Astrocyte (in vitro differentiated cells and primary cell): ENCODE results near the gene CHCHD3. TPM values are rescaled to one million over a fixed set of nuclear protein-coding genes. Genes with fewer than 3 reads are reported as not detected.

Source experiments
- DNase-seq: peaks from one replicate; pipeline ENCODE4 v3.0.0-alpha.2; 2010; ENCODE audit warnings: low read depth
- FAIRE-seq: peaks from 2 replicates; lab custom pipeline; 2011; peaks lifted over from hg19 to GRCh38; lab: Jason Lieb, UNC
- H2AFZ ChIP-seq: 2 replicates; pipeline ENCODE4 v1.6.0; 2012; ENCODE audit warnings: low read depth, low read length, inconsistent platforms
- H3K27ac ChIP-seq: 2 replicates; pipeline ENCODE4 v1.5.1; 2011; ENCODE audit warnings: low read depth, low read length, inconsistent platforms
- H3K27me3 ChIP-seq: 2 replicates; pipeline ENCODE4 v1.6.0; 2011; ENCODE audit warnings: low read length, inconsistent platforms; ENCODE audit not compliant: insufficient read depth
- H3K36me3 ChIP-seq: 2 replicates; pipeline ENCODE4 v1.5.1; 2011; ENCODE audit warnings: low read length, inconsistent platforms; ENCODE audit not compliant: insufficient read depth
- H3K4me1 ChIP-seq: 2 replicates; pipeline ENCODE4 v1.5.1; 2011; ENCODE audit warnings: low read length, inconsistent platforms; ENCODE audit not compliant: insufficient read depth
- H3K4me2 ChIP-seq: 2 replicates; pipeline ENCODE4 v1.6.0; 2012; ENCODE audit warnings: low read length, inconsistent platforms
- H3K4me3 ChIP-seq: 2 replicates; pipeline ENCODE4 v1.5.1; 2011; ENCODE audit warnings: low read depth, mild to moderate bottlenecking, low read length, inconsistent platforms; ENCODE audit not compliant: insufficient read depth
- H3K79me2 ChIP-seq: 2 replicates; pipeline ENCODE4 v1.6.0; 2012; ENCODE audit warnings: mild to moderate bottlenecking, low read length, inconsistent platforms; ENCODE audit not compliant: insufficient read depth
- H3K9ac ChIP-seq: 2 replicates; pipeline ENCODE4 v1.6.0; 2012; ENCODE audit warnings: mild to moderate bottlenecking, low read length, inconsistent platforms
- H3K9me3 ChIP-seq: 2 replicates; pipeline ENCODE4 v1.5.1; 2012; ENCODE audit warnings: low read depth, mild to moderate bottlenecking, low read length, inconsistent platforms; ENCODE audit not compliant: insufficient read depth
- H4K20me1 ChIP-seq: 2 replicates; pipeline ENCODE4 v1.6.0; 2012; ENCODE audit warnings: low read length, inconsistent platforms; ENCODE audit not compliant: insufficient read depth
- H3K27ac Mint-ChIP-seq: one replicate; pipeline ENCODE4 v1.8.0; 2021; ENCODE audit warnings: mild to moderate bottlenecking, mixed read lengths; ENCODE audit not compliant: unreplicated experiment
- H3K27me3 Mint-ChIP-seq: one replicate; pipeline ENCODE4 v1.8.0; 2021; ENCODE audit warnings: low read depth, mixed read lengths; ENCODE audit not compliant: unreplicated experiment
- H3K36me3 Mint-ChIP-seq: one replicate; pipeline ENCODE4 v1.8.0; 2021; ENCODE audit warnings: low read depth, mixed read lengths; ENCODE audit not compliant: unreplicated experiment
- H3K4me1 Mint-ChIP-seq: one replicate; pipeline ENCODE4 v1.8.0; 2021; ENCODE audit warnings: low read depth, mixed read lengths; ENCODE audit not compliant: unreplicated experiment
- H3K4me3 Mint-ChIP-seq: one replicate; pipeline ENCODE4 v1.8.0; 2021; ENCODE audit warnings: mild to moderate bottlenecking, moderate library complexity, mixed read lengths; ENCODE audit not compliant: unreplicated experiment
- H3K9me3 Mint-ChIP-seq: one replicate; pipeline ENCODE4 v1.8.0; 2021; ENCODE audit warnings: mild to moderate bottlenecking, mixed read lengths; ENCODE audit not compliant: unreplicated experiment
- CTCF ChIP-seq: IDR thresholded peaks from 2 replicates; pipeline ENCODE4 v1.5.1; 2011; ENCODE audit warnings: low read depth, mild to moderate bottlenecking, inconsistent platforms, low read length, moderate library complexity; ENCODE audit not compliant: insufficient read depth
- EZH2 ChIP-seq: IDR thresholded peaks from 2 replicates; pipeline ENCODE4 v1.6.1; 2012; ENCODE audit warnings: mild to moderate bottlenecking, low read length, inconsistent platforms; ENCODE audit not compliant: insufficient read depth
- total RNA-seq: library from RNA; stranded (reverse); gene quantifications from 2 replicates; pipeline ENCODE4 v1.2.1, GENCODE V29; 2021

Gene CHCHD3
- total RNA-seq, 1 donor from 2014 or later: 63.1 TPM

GRCh38 chr7:132857703-132858102 is 224.2 kb downstream of the CHCHD3 start:
- Histone ChIP-seq H3K4me1 (no peaks in the 10 kb centered on the region), H3K9me3 (no peaks in the 10 kb centered on the region), H3K79me2 (no peaks in the 10 kb centered on the region), H4K20me1 (peaks cover 4% of the 10 kb centered on the region), H3K27ac (no peak overlapping the region), H2AFZ (no peak overlapping the region), H3K4me3 (no peak overlapping the region), H3K36me3 (no peaks in the 10 kb centered on the region), H3K9ac (no peak overlapping the region), H3K4me2 (no peak overlapping the region), H3K27me3 (no peaks in the 10 kb centered on the region)
- no peaks in the 10 kb centered on the region for H3K4me1 Mint-ChIP-seq
- no peak for FAIRE-seq
- H3K27me3 Mint-ChIP-seq: no peaks in the 10 kb centered on the region
- no peak overlapping the region for H3K4me3 Mint-ChIP-seq
- peaks cover 3% of the 10 kb centered on the region for H3K36me3 Mint-ChIP-seq
- no peak overlapping the region for H3K27ac Mint-ChIP-seq
- no peak for DNase-seq
- TF ChIP-seq EZH2: no peak
- TF ChIP-seq CTCF: no peak
- H3K9me3 Mint-ChIP-seq: peaks cover 2% of the 10 kb centered on the region

- DNase-seq (no peak), FAIRE-seq (no peak)
- H3K36me3 Mint-ChIP-seq: peaks cover 5% of the 10 kb centered on the region
- peaks cover 2% of the 10 kb centered on the region for H3K9me3 Mint-ChIP-seq
- Histone ChIP-seq H3K27me3 (no peaks in the 10 kb centered on the region), H3K79me2 (no peaks in the 10 kb centered on the region), H3K4me2 (no peak overlapping the region), H3K27ac (no peak overlapping the region), H3K9ac (no peak overlapping the region), H2AFZ (no peak overlapping the region), H4K20me1 (peaks cover 4% of the 10 kb centered on the region), H3K4me1 (no peaks in the 10 kb centered on the region), H3K9me3 (no peaks in the 10 kb centered on the region), H3K4me3 (no peak overlapping the region), H3K36me3 (no peaks in the 10 kb centered on the region)
- H3K27me3 Mint-ChIP-seq: no peaks in the 10 kb centered on the region
- no peak for TF ChIP-seq CTCF
- TF ChIP-seq EZH2: no peak
- H3K27ac Mint-ChIP-seq: no peak overlapping the region
- H3K4me3 Mint-ChIP-seq: no peak overlapping the region
- H3K4me1 Mint-ChIP-seq: no peaks in the 10 kb centered on the region
Observed at GRCh38 chr7:132857031-132857430, 224.9 kb downstream of the CHCHD3 start.

- Histone ChIP-seq H3K4me2 (no peak overlapping the region), H3K9ac (no peak overlapping the region), H4K20me1 (peaks cover 4% of the 10 kb centered on the region), H3K4me1 (no peaks in the 10 kb centered on the region), H3K4me3 (no peak overlapping the region), H3K36me3 (no peaks in the 10 kb centered on the region), H3K79me2 (no peaks in the 10 kb centered on the region), H3K9me3 (no peaks in the 10 kb centered on the region), H3K27ac (no peak overlapping the region), H2AFZ (no peak overlapping the region), H3K27me3 (no peaks in the 10 kb centered on the region)
- DNase-seq (no peak), FAIRE-seq (no peak)
- Mint-ChIP-seq H3K9me3 (no peaks in the 10 kb centered on the region), H3K4me1 (no peaks in the 10 kb centered on the region), H3K27ac (no peak overlapping the region), H3K27me3 (no peaks in the 10 kb centered on the region), H3K36me3 (peaks cover 5% of the 10 kb centered on the region), H3K4me3 (no peak overlapping the region)
- TF ChIP-seq EZH2: no peak
- TF ChIP-seq CTCF: no peak
Observed at GRCh38 chr7:132856416-132856815, 225.5 kb downstream of the CHCHD3 start.
